DMS153 (cell line): ENCODE data around the gene NUDT14.
A peak's percentile ranks its signal among the peaks of the same experiment; 100 is the strongest.

Source experiments
- DNase-seq: peaks from one replicate; lab custom pipeline; 2025; lab: John Stamatoyannopoulos, UW

NUDT14 gene

DNA sequence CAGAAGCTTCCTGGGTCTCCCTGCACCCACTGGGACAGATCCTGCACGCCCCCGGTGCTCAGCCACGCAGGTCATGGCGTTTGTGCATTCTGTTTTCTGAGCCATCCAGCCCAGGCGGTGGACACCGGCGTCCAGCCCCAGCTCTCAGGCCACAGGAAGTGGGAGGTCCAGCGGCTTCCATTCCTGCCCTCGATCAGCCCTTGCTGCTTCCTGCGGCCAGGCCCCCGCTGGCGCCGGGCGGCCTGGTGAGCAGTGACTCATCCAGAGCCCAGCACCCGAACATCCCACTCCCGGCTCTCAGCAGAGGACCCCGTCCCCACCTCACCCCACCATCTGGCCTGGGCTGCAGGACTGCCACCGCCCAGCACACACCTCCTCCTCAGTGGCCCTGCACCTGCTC, 18.0 kb upstream of the NUDT14 start:
- DNase-seq: no peak

DNA sequence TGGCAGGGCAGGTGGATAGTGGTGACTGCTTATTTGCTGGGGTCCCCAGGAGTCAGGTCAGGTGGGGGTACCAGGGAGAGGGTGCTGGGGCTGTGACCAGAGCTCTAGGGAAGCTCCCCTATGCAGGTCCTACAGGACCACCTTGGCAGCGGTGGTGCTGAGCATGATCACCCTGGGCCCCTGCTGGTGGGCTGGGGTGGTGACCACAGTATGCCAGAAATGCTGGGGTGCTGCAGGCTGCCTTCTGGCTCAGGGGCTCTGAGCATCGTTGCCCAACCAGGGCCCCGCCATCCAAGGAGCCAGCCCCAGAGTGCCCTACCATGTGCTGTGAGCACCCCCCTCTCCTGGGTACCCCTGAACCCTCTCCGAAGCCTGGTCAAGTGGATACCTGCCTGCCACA, 17.5 kb upstream of the NUDT14 start:
- no peak for DNase-seq

- DNase-seq: no peak
Observed at GRCh38 chr14:105197211-105197641, 16.1 kb upstream of the NUDT14 start.

DNA sequence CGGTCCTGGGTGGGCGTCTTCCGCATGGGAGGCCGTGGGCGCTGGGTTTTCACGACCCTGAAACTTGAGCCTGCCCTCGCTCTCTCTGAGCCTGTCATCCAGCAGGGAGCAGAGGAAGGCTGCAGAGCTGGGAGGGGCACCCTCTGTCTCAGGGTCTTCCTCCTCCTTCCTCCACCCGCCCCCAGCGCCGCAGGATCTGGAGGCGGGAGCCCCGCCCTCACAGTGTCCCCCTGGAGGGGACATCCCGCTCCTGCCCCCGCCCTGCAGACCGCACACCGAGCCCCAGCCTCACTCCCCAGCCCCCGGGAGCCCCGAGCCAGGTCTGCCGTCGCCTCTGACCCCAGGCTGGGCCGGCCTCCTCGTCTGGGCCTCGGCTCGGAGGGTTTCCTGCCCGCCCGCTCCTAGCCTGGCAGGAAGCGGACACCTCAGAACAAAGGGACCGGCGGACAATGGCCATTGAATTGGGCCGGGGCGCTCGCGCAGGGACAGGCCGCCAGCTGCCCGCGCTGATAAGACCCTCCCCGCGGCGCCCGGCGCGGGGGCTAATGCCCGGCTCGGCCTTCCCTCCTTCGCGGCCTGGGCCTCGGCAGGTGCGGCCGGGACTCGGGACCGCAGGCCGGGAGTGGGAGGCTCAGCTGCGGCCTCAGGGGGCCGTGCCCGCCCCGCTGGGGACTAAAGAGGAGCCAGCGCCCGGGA, 15.3 kb upstream of the NUDT14 start:
- no peak for DNase-seq

DNA sequence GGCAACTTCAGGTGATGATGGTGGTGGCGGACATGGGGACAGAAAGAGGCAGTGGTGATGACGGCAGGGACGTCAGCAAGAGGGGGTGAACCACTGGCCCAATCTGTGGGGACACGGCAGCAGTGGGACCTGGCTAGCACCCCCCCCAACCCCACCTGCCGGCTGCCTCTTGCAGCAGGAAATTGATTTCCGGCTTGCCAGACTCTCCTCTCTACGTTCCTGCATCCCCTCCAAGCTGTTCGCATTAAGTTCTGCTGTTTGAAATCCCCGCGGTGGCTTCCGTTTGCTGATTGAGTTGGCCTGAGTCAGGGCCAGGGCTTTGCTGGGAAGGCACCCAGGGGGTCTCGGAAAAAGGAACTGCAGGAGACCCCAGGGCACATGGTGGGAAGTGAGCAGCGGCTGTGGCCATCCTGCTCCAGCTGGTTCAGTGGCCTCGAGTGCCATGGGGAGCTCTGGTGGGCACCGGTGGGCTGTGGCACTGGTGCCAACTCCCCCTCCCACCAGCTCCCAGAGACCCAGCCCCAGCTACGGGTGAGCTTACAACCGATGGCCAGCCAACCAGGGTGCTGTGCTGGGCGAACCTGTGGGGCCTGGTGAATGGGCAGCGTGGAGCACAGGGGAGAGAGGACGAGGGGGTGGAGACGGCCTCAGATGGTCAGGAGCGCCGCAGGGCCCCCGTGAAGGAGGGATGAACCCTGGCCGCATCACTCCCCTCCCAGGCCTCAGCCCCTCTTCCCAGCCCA, 14.6 kb upstream of the NUDT14 start:
- DNase-seq: no peak

DNA sequence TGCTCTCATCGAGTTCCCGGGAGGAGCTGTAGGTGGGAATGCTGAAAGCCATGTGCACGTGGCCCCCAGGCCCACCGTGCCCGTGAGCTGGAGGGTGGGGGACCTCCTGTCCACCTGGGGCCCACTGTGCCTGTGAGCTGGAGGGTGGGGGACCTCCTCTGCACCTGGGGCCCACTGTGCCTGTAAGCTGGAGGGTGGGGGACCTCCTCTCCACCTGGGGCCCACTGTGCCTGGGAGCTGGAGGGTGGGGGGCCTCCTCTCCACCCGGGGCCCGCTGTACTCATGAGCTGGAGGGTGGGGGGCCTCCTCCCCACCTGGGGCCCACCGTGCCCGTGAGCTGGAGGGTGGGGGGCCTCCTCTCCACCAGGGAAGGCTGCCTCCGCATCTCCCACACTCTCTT, 13.9 kb upstream of the NUDT14 start:
- DNase-seq: no peak

DNA sequence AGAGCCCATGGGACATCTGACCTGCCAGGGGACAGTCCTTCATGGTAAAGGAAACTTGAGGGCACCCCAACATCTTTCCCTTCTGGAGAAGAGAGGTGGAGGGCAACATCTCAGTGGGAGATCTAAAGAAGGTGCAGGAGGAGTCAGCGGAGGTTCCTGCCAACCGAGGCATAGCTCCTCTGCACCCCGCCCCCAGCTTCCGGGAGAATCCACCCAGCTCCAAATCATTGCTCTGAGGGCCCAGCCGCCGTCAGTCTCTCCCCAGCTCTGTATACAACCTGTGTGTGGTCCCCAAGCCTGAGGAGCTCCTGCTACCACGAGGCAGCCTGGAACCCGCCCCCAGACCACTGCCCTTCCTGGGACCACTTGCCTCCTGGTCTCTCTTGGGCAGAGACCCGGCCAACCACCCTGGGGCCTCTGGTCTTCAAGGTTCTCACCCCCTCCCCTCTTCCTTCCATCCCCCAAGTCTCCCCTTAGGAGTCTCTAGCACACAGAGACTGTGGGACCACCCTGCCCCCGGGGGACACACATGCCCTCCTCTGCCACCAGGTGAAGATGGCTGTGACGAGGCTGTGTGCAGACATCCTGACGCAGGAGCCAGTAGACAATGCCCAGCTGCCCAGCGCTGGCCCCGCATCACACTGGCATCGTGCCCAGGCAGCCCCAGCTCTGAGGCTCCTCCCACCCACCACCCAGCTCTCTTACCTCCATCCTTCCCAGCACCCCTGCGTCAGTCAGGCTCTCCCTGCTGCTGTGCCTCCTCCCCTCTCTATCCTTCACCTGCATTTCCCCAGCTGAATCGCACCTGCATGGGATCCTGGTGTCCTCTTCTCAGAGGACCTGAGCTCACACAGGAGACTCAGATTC, 13.0 kb upstream of the NUDT14 start:
- DNase-seq: peak; percentile 81

GRCh38 chr14:105192866-105193731, 12.0 kb upstream of the NUDT14 start:
- no peak for DNase-seq

DNA sequence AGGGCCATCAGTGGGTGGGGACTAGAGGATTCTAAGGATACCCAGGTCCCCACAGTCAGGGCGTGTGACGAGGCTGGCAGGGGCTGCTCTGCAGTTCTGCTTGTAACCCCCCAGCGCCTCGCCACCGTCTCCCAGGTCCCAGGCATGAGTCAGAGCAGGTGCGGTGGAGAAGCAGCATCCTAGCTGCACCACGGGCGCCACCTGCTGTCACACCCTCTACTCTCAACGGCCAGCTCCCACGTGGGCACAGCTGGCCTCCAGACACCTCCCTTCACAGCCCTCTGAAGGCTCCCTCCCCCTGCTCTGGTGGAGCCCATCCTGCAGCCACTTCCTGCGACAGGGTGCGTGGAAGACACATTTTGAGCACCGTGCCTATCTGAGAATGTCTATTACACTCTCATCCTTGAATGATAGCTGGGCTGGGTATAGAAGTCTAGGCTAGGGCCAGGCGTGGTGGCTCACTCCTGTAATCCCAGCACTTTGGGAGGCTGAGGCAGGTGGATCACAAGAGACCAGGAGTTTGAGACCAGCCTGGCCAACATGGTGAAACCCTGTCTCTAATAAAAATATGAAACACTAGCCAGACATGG, 6.9 kb upstream of the NUDT14 start:
- no peak for DNase-seq

GRCh38 chr14:105187116-105187515, 6.0 kb upstream of the NUDT14 start:
- peak; percentile 9 for DNase-seq

DNA sequence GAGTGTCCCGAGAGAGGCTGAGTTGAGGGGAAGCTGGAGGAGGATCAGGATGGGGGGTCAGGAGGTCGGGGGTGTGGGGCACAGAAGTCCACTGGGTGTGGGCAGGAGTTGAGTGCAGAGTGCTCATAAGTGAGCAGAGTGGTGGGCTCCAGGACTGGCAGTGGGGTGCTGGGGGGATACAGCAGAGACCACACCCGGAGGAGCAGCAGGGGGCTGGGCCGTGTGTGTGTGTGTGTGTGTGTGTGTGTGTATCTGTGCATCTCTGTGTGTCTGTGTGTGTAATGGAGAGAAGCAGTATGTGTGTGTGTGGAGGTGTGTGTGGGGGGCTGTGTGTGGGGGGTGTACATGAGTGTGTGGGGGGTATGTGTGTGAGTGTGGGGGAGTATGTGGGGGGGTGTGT, 4.9 kb upstream of the NUDT14 start:
- no peak for DNase-seq

- no peak for DNase-seq
Observed at GRCh38 chr14:105185001-105185400, 3.9 kb upstream of the NUDT14 start.

- DNase-seq: no peak
Observed at GRCh38 chr14:105184461-105184860, 3.3 kb upstream of the NUDT14 start.

DNA sequence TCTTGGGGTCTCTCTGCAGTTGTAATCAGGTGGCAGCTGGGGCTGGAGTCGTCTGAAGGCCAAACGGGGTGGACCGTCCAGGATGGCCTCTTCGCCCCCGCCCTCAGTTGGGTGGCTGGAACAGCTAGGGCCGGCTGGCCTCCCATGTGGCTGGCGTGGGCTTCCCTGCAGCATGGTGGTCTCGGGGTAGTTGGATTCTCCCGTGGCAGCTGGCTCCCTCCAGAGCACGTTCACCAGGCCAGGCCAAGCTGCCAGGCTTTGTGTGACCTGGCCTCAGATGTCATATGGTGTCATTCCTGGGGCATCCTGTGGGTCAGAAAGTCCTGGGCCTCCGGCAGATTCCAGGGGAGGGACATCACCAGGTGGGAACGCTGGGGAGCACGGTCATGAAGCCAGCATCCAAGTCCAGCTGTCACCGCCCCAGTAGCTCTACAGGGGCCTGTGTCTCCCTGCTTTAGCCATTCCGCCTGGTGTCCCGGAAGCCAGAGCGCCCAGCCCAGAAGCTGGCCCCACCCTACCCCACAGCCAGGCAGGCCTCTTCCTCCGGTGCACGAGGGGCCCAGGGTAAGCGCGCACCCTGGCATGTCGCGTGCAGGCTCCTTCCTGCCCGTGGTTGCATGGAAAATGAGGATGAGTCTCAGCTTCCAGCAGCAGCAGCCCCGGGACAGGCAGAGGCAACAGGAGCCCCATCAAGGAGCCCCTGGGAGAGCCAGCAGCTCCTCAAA, 1.3 kb upstream of the NUDT14 start:
- DNase-seq: no peak

GRCh38 chr14:105181549-105182295, 610 bp upstream of the NUDT14 start:
- no peak for DNase-seq

GRCh38 chr14:105179191-105179590, 1.9 kb downstream of the NUDT14 start:
- no peak for DNase-seq

- no peak for DNase-seq
Observed at GRCh38 chr14:105178868-105179140, 2.3 kb downstream of the NUDT14 start.

DNA sequence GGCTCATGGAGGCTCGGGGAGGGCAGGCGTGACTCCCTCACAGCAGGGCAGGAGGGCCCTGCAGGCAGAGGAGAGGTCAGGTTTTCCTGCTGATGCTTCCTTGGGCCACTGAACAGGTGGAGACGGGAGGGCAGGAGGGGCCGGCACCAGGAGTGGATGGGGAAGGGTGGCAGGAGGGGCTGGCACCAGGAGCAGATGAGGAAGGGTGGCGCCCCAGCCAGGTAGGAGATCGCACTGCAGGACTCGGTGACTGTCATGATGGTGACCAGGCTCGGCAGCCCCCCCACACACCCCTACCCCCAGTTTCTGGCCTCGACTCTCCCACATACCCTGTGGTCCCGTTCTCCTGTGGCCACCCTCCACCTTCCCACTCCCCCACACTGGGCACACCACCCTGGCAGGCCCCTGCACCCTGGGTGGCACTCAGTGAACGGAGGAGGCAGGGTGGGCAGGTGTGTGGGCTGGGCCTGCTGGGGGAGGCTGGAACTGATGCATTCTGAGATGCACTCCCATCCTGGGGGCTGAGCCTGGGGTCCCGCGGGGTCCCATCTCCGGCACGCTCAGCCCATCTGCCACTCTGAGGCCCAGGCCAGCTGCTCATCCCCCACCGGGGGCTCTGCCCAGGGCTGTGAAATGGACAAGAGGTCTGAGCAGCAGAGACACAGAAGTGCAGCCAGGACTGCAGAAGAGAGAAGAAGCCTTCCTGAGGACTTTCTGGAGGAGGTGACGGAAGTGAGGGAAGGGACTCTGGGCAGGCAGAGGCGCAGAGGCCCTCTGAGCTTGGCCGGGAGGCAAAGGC, 2.8 kb downstream of the NUDT14 start:
- no peak for DNase-seq

DNA sequence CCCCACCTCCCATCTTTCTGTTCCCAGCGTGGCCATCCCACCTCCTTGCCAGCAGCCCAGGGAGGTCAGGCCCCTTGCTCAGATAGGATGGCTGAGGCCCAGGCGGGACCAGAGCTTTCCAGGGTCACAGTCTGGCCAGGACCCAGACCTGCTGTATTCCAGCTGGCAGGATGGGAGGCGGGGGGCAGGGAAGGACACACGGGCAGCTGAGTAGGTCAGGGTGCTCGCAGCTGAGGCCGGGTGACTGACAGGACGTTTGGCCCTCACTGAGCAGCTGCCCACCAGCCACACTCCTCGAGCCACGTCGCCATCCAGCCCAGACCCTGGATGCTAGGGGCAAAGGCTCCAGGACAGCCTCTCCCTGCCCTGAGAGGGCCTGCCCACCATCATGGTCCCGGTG, 4.0 kb downstream of the NUDT14 start:
- no peak for DNase-seq
